WTC11 (cell line): Measurements from ENCODE around the gene HTRA2. TPM values are rescaled to one million over a fixed set of nuclear protein-coding genes. Genes with fewer than 3 reads are reported as not detected.

Experiments
- ATAC-seq: fragments of 200-7000 bp; cut with Tn5 transposase; 2 replicates; pipeline ENCODE4 v1.10.0; 2021; ENCODE audit warnings: mild to moderate bottlenecking, moderate library complexity
- CTCF ChIA-PET: fragments of 300-600 bp; sonication (Branson Sonifier 250); formaldehyde crosslinking; loops from one replicate; lab custom pipeline; 2021; ENCODE audit warnings: antibody characterized with exemption; lab: Charles Lee
- POLR2A ChIA-PET: fragments of 350-600 bp; sonication (Branson Sonifier 250); formaldehyde crosslinking; loops from one replicate; lab custom pipeline; 2021; ENCODE audit warnings: antibody characterized with exemption; lab: Charles Lee
- DNase-seq: peaks from one replicate; pipeline ENCODE4 v3.0.0; 2021; ENCODE audit warnings: low spot score
- H3K27ac Mint-ChIP-seq: 2 replicates; pipeline ENCODE4 v1.8.0; 2021; ENCODE audit warnings: mixed read lengths
- H3K27me3 Mint-ChIP-seq: 2 replicates; pipeline ENCODE4 v1.8.0; 2021; ENCODE audit warnings: low read depth, mild to moderate bottlenecking, moderate library complexity, mixed read lengths
- H3K36me3 Mint-ChIP-seq: 2 replicates; pipeline ENCODE4 v1.8.0; 2021; ENCODE audit warnings: mixed read lengths
- H3K4me1 Mint-ChIP-seq: 2 replicates; pipeline ENCODE4 v1.8.0; 2022; ENCODE audit warnings: mixed read lengths
- H3K4me3 Mint-ChIP-seq: 2 replicates; pipeline ENCODE4 v1.8.0; 2021; ENCODE audit warnings: mild to moderate bottlenecking, moderate library complexity, mixed read lengths
- H3K9me3 Mint-ChIP-seq: 2 replicates; pipeline ENCODE4 v1.8.0; 2021; ENCODE audit warnings: mixed read lengths
- CDX4 ChIP-seq: fragments of 250-450 bp; sonication (Bioruptor Pico); IDR thresholded peaks from 2 replicates; pipeline ENCODE4 v1.9.0; 2021; ENCODE audit warnings: moderate library complexity, mild to moderate bottlenecking, inconsistent platforms, borderline replicate concordance
- ELF4 ChIP-seq: sonication (generic); formaldehyde crosslinking; IDR thresholded peaks from 2 replicates; pipeline ENCODE4 v1.8.1; 2022; ENCODE audit warnings: low read depth, mild to moderate bottlenecking, moderate library complexity, missing genetic modification reagents
- ESRRA ChIP-seq: sonication (generic); formaldehyde crosslinking; IDR thresholded peaks from 2 replicates; pipeline ENCODE4 v1.8.1; 2022; ENCODE audit warnings: mild to moderate bottlenecking, missing genetic modification reagents, borderline replicate concordance
- MYBL2 ChIP-seq: sonication (generic); formaldehyde crosslinking; IDR thresholded peaks from 2 replicates; pipeline ENCODE4 v1.8.1; 2023; ENCODE audit warnings: mild to moderate bottlenecking, moderate library complexity, missing genetic modification reagents
- NFATC4 ChIP-seq: fragments of 250-450 bp; sonication (Bioruptor Pico); IDR thresholded peaks from 2 replicates; pipeline ENCODE4 v1.9.0; 2021; ENCODE audit warnings: mild to moderate bottlenecking
- OVOL2 ChIP-seq: fragments of 250-450 bp; sonication (Bioruptor Pico); IDR thresholded peaks from 2 replicates; pipeline ENCODE4 v1.9.0; 2021; ENCODE audit warnings: mild to moderate bottlenecking, borderline replicate concordance
- RORB ChIP-seq: fragments of 250-450 bp; sonication (Bioruptor Pico); IDR thresholded peaks from 2 replicates; pipeline ENCODE4 v1.9.0; 2021; ENCODE audit warnings: mild to moderate bottlenecking
- SMAD3 ChIP-seq: sonication (generic); formaldehyde crosslinking; IDR thresholded peaks from 2 replicates; pipeline ENCODE4 v1.8.0; 2022; ENCODE audit warnings: missing genetic modification reagents, mild to moderate bottlenecking, borderline replicate concordance
- TEAD4 ChIP-seq: sonication (generic); formaldehyde crosslinking; IDR thresholded peaks from 2 replicates; pipeline ENCODE4 v1.8.0; 2022; ENCODE audit warnings: mild to moderate bottlenecking, missing genetic modification reagents
- ZNF121 ChIP-seq: sonication (generic); formaldehyde crosslinking; IDR thresholded peaks from 2 replicates; pipeline ENCODE4 v1.8.0; 2023; ENCODE audit warnings: missing genetic modification reagents
- ZNF219 ChIP-seq: sonication (generic); formaldehyde crosslinking; IDR thresholded peaks from 2 replicates; pipeline ENCODE4 v1.8.0; 2023; ENCODE audit warnings: missing genetic modification reagents, mild to moderate bottlenecking, borderline replicate concordance
- ZNF317 ChIP-seq: sonication (generic); formaldehyde crosslinking; IDR thresholded peaks from 2 replicates; pipeline ENCODE4 v1.8.1; 2023; ENCODE audit warnings: low read depth, mild to moderate bottlenecking, moderate library complexity, missing genetic modification reagents, borderline replicate concordance
- ZNF416 ChIP-seq: fragments of 250-450 bp; sonication (Bioruptor Pico); IDR thresholded peaks from 2 replicates; pipeline ENCODE4 v1.9.0; 2021; ENCODE audit warnings: mild to moderate bottlenecking, inconsistent platforms
- ZNF423 ChIP-seq: fragments of 250-450 bp; sonication (Bioruptor Pico); IDR thresholded peaks from 2 replicates; pipeline ENCODE4 v2.1.2; 2022; ENCODE audit warnings: mild to moderate bottlenecking, moderate library complexity
- total RNA-seq: library from RNA; stranded (reverse); gene quantifications from 3 replicates; pipeline ENCODE4 v1.2.3, GENCODE V29; 2021
- TF ChIP-seq, protein P1 (sequence below): sonication (generic); formaldehyde crosslinking; IDR thresholded peaks from 2 replicates; pipeline ENCODE4 v1.8.1; 2023; ENCODE audit warnings: mild to moderate bottlenecking, moderate library complexity, missing genetic modification reagents
- TF ChIP-seq, protein P2 (sequence below): sonication (generic); formaldehyde crosslinking; IDR thresholded peaks from 2 replicates; pipeline ENCODE4 v1.8.0; 2022; ENCODE audit warnings: mild to moderate bottlenecking, missing genetic modification reagents
- TF ChIP-seq, protein P3 (sequence below): sonication (generic); formaldehyde crosslinking; IDR thresholded peaks from 2 replicates; pipeline ENCODE4 v1.8.0; 2022; ENCODE audit warnings: mild to moderate bottlenecking, missing genetic modification reagents
- TF ChIP-seq, protein P4 (sequence below): sonication (generic); formaldehyde crosslinking; IDR thresholded peaks from 2 replicates; pipeline ENCODE4 v1.8.1; 2022; ENCODE audit warnings: low read depth, missing genetic modification reagents, borderline replicate concordance

The HTRA2 gene
- total RNA-seq, 1 experiment from 2014 or later = 30.0 TPM

DNA sequence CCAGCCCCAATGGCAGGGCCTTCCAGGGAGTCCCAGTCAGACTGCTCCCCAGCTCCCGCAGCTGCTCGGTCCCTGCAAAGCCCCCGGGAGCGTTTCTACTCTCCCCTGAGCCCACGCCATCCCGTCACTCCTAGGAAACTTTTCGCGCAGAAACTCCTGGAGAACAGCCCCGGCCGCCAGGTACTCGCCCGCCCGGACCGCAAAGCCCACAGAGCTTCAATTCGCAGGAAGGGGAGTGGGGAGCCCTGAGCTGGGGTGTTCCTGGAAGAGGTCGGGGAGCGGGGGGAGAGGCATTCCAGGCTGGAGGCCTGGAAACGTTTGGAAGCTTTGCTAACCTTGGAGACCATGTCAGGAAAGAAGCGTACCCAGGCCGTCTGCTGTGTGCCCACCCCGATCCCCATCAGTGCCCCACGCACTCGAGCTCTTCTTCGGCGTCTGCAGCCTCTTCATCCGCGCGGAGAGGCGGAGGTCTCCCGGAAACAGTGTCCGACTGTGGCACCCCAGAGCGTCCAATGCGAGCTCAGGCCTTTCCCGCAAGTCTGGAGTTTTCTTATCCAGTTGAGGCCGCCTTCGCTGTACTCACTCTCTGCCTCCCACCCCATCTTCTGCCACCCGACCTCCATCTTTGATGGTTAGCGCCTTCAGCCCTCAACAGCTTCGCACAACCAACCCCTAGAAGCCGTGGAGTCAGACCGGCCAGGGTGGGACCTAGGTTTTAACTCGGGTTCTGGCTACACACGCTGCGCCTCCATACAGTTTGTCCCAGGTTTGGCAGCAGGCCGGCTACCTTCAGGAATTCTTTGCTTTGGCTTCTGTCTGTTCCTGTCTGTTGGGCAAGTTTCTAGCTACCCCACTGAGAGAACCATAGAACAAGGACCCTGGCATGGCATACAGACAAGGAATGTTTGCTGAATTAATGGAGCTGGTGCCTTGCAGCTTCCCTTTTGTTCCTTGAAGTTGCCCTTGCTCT lies 25.9 kb upstream of the HTRA2 start:
- Mint-ChIP-seq H3K27ac (no peak overlapping the region), H3K36me3 (peaks cover 22% of the 10 kb centered on the region), H3K27me3 (peaks cover 92% of the 10 kb centered on the region), H3K9me3 (no peaks in the 10 kb centered on the region), H3K4me3 (peak overlapping the region; percentile 81), H3K4me1 (peaks cover 55% of the 10 kb centered on the region)
- ChIA-PET POLR2A (interaction anchor here (1.0 to 1.8 kb wide), 5 partner anchors 21 to 64 kb away, joined by 3 to 13 read pairs (median 4); partner anchors contain the start of genes AUP1, CCDC142, HTRA2 and TTC31), CTCF (interaction anchor here (1.0 to 6.0 kb wide), 7 partner anchors 10 to 84 kb away, joined by 3 to 43 read pairs (median 4); partner anchors contain the start of genes CCDC142, TLX2 and TTC31)
- no peak for TF ChIP-seq NFATC4 (CRISPR knock-in tag)
- TF ChIP-seq, protein P1, sequence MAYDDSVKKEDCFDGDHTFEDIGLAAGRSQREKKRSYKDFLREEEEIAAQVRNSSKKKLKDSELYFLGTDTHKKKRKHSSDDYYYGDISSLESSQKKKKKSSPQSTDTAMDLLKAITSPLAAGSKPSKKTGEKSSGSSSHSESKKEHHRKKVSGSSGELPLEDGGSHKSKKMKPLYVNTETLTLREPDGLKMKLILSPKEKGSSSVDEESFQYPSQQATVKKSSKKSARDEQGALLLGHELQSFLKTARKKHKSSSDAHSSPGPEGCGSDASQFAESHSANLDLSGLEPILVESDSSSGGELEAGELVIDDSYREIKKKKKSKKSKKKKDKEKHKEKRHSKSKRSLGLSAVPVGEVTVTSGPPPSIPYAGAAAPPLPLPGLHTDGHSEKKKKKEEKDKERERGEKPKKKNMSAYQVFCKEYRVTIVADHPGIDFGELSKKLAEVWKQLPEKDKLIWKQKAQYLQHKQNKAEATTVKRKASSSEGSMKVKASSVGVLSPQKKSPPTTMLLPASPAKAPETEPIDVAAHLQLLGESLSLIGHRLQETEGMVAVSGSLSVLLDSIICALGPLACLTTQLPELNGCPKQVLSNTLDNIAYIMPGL (CRISPR knock-in tag) = peak; percentile 16; the same call in 1 of the 2 replicates
- ATAC-seq (no peak), DNase-seq (no peak)

DNA sequence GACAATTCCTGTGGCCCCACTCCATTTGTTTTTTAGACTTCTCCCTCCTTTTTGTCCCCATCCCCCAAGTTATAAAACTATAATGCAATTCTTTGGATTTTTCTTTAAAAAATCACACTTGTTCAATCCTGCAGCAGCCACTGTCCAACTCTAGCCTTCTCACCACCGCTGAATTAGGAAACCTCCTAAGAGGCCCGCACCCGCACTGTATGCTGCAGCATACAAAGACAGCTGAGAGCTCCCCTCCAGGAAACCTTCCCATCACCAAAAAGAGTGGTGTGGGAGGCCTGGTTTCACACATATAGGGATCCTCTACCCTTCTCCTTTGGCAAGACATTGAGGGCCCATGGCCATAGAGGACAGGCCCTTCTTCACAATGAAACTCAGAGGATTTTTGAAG lies 25.1 kb upstream of the HTRA2 start:
- Mint-ChIP-seq H3K36me3 (peaks cover 22% of the 10 kb centered on the region), H3K27me3 (peaks cover 92% of the 10 kb centered on the region), H3K4me3 (peak overlapping the region; percentile 81), H3K27ac (no peak overlapping the region), H3K9me3 (no peaks in the 10 kb centered on the region), H3K4me1 (peaks cover 51% of the 10 kb centered on the region)
- ATAC-seq (no peak), DNase-seq (no peak)
- POLR2A ChIA-PET = interaction anchor here (1.1 to 1.8 kb wide), 3 partner anchors 21 to 47 kb away, joined by 3 to 13 read pairs (median 6); partner anchors contain the start of genes AUP1, CCDC142, HTRA2 and TTC31
- TF ChIP-seq, protein P2, sequence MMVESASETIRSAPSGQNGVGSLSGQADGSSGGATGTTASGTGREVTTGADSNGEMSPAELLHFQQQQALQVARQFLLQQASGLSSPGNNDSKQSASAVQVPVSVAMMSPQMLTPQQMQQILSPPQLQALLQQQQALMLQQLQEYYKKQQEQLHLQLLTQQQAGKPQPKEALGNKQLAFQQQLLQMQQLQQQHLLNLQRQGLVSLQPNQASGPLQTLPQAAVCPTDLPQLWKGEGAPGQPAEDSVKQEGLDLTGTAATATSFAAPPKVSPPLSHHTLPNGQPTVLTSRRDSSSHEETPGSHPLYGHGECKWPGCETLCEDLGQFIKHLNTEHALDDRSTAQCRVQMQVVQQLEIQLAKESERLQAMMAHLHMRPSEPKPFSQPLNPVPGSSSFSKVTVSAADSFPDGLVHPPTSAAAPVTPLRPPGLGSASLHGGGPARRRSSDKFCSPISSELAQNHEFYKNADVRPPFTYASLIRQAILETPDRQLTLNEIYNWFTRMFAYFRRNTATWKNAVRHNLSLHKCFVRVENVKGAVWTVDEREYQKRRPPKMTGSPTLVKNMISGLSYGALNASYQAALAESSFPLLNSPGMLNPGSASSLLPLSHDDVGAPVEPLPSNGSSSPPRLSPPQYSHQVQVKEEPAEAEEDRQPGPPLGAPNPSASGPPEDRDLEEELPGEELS (CRISPR knock-in tag) = no peak
- TF ChIP-seq SMAD3 (CRISPR knock-in tag) (no peak), MYBL2 (CRISPR knock-in tag) (no peak), TEAD4 (CRISPR knock-in tag) (no peak), ZNF121 (no peak)
- TF ChIP-seq, protein P3, sequence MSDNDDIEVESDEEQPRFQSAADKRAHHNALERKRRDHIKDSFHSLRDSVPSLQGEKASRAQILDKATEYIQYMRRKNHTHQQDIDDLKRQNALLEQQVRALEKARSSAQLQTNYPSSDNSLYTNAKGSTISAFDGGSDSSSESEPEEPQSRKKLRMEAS = no peak
- CTCF ChIA-PET = interaction anchor here (1.1 to 6.0 kb wide), 3 partner anchors 9 to 83 kb away, joined by 6 to 43 read pairs (median 10); partner anchors contain the start of genes CCDC142, TLX2 and TTC31

DNA sequence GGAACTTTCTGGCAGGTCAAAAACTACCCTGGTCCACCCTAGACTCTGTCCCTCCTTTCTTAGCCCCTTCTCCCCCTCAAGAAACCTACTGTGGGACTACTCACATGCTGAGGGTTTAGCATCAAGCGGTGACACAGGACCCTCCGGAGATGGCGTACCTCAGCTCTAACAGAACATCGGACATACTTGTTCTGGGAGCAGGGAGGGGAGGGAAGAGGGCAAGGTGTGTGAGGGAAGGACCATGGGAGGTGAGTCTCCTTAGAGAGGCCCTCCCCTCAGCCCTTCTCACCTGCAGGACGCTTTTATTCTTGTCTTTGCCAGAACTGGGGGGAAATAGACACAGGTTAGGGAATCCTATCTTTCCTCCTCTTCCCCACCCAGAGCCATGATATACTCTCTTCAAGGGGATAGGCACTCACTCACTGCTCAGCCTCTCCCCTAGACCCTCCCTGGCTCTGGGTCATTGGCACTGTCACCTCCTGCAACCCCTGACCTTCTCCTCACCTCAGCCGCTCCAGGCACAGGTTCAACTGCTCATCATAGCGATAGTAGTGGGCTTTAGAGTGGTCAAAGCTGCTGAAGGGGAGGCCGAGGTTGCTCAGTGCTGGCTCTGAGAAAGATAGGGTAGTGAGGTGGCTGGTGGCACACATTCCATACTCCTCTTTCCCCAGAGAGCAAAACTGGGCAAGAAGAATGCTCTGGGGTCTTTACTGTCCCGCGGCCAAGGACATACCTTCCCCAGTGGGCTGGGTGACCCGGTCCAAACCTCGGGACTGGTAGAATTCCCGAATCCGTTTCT lies 24.1 kb upstream of the HTRA2 start:
- Mint-ChIP-seq H3K36me3 (peaks cover 22% of the 10 kb centered on the region), H3K27me3 (peaks cover 92% of the 10 kb centered on the region), H3K27ac (no peak overlapping the region), H3K4me1 (peaks cover 44% of the 10 kb centered on the region), H3K4me3 (no peak overlapping the region), H3K9me3 (no peaks in the 10 kb centered on the region)
- CTCF ChIA-PET = interaction anchor here (0.8 kb wide), 1 partner anchor 82 kb away, joined by 3 read pairs; no protein-coding TSS in a partner anchor
- DNase-seq (no peak), ATAC-seq (no peak)
- POLR2A ChIA-PET = no interaction called here
- TF ChIP-seq ELF4 (CRISPR knock-in tag) (no peak), RORB (CRISPR knock-in tag) (no peak), OVOL2 (CRISPR knock-in tag) (no peak), TEAD4 (CRISPR knock-in tag) (no peak), ZNF317 (CRISPR knock-in tag) (no peak), ZNF423 (no peak), ESRRA (CRISPR knock-in tag) (no peak), ZNF416 (no peak), CDX4 (CRISPR knock-in tag) (no peak), ZNF219 (CRISPR knock-in tag) (no peak), NFATC4 (CRISPR knock-in tag) (no peak)
- TF ChIP-seq, protein P3 = no peak
- TF ChIP-seq, protein P2 (CRISPR knock-in tag) = no peak
- TF ChIP-seq, protein P4, sequence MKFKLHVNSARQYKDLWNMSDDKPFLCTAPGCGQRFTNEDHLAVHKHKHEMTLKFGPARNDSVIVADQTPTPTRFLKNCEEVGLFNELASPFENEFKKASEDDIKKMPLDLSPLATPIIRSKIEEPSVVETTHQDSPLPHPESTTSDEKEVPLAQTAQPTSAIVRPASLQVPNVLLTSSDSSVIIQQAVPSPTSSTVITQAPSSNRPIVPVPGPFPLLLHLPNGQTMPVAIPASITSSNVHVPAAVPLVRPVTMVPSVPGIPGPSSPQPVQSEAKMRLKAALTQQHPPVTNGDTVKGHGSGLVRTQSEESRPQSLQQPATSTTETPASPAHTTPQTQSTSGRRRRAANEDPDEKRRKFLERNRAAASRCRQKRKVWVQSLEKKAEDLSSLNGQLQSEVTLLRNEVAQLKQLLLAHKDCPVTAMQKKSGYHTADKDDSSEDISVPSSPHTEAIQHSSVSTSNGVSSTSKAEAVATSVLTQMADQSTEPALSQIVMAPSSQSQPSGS = no peak
